Kidney (tissue), 14 donors: ENCODE results near the gene ITGA7. TPM values are rescaled to one million over a fixed set of nuclear protein-coding genes. Genes with fewer than 3 reads are reported as not detected.
A peak's percentile ranks its signal among the peaks of the same experiment; 100 is the strongest.

ENCODE experiments used
- DNase-seq, 5 donors: peaks; one replicate each; pipeline ENCODE4 v3.0.0-alpha.2; 2013 to 2020
- FAIRE-seq: peaks from 2 replicates; lab custom pipeline; 2012; peaks lifted over from hg19 to GRCh38; lab: Jason Lieb, UNC
- H3K27ac ChIP-seq, 2 donors: one replicate each; pipeline ENCODE4 v1.7.0; 2013; ENCODE audit warnings: low read depth in 2 of 2, low read length in 2 of 2, inconsistent platforms in 1 of 2
- H3K27me3 ChIP-seq: one replicate; pipeline ENCODE4 v1.7.1; 2013; ENCODE audit warnings: low read length, inconsistent platforms; ENCODE audit not compliant: control insufficient read depth, insufficient read depth
- H3K36me3 ChIP-seq, 3 donors: one replicate each; pipeline versions ENCODE4 v1.7.0 to v1.7.1; 2013; ENCODE audit warnings: low read length in 3 of 3, control low read depth in 1 of 3, inconsistent platforms in 1 of 3; ENCODE audit not compliant: insufficient read depth in 3 of 3, control insufficient read depth in 2 of 3
- H3K4me1 ChIP-seq, 3 donors: one replicate each; pipeline versions ENCODE4 v1.7.0 to v1.7.1; 2013; ENCODE audit warnings: low read length in 3 of 3, inconsistent platforms in 1 of 3, low read depth in 1 of 3; ENCODE audit not compliant: control insufficient read depth in 2 of 3, insufficient read depth in 2 of 3
- H3K4me3 ChIP-seq, 3 donors: one replicate each; pipeline versions ENCODE4 v1.7.0 to v1.8.1; 2013; ENCODE audit warnings: low read length in 3 of 3, control low read depth in 1 of 3, inconsistent platforms in 1 of 3
- H3K9ac ChIP-seq, 3 donors: one replicate each; pipeline versions ENCODE4 v1.7.0 to v1.7.1; 2013; ENCODE audit warnings: low read length in 3 of 3, control low read depth in 1 of 3, inconsistent platforms in 1 of 3
- H3K9me3 ChIP-seq, 3 donors: one replicate each; pipeline versions ENCODE4 v1.7.0 to v1.7.1; 2013; ENCODE audit warnings: low read length in 3 of 3, control low read depth in 1 of 3, inconsistent platforms in 1 of 3; ENCODE audit not compliant: control insufficient read depth in 2 of 3, insufficient read depth in 1 of 3
- CTCF ChIP-seq: IDR thresholded peaks from 3 replicates; pipeline ENCODE4 v1.5.1; 2012; ENCODE audit warnings: mild to moderate bottlenecking, moderate library complexity, borderline replicate concordance; ENCODE audit not compliant: insufficient read depth; ENCODE audit errors: extremely low read depth
- intact Hi-C: fragments of 100-400 bp; cut with DNase I; formaldehyde crosslinking; loops from one replicate; pipeline ENCODE4 v1.11.1; 2022
- polyA plus RNA-seq: library from polyadenylated mRNA; stranded (reverse); fragments of 350-450 nt; fragmentation: Illumina TruSeq; extraction: RNeasy Lipid Tissue Mini Kit (QIAGEN cat#74804); gene quantifications from one replicate; pipeline ENCODE4 v1.2.3, GENCODE V29; 2014; ENCODE audit warnings: low read depth, low replicate concordance; ENCODE audit not compliant: insufficient read depth
- total RNA-seq: library from RNA; stranded (reverse); fragmentation: NEBNext Ultra II Directional; extraction: Animal tissue kit (Norgen Biotek cat#: 25700); gene quantifications from one replicate; pipeline ENCODE4 v1.2.1, GENCODE V29; 2021
- donor health status: control.
- donor health status: control.
- donor health status: control.
- donor health status: control.
- donor health status: control.
- donor health status: DM: yes; HTN: yes; CAD: no.
- donor health status: Normal renal cell carcinoma (clear cell type).

Gene ITGA7
- total and polyA plus RNA-seq, 2 donors from 2014 or later: 26.2 to 66.3 TPM

DNA sequence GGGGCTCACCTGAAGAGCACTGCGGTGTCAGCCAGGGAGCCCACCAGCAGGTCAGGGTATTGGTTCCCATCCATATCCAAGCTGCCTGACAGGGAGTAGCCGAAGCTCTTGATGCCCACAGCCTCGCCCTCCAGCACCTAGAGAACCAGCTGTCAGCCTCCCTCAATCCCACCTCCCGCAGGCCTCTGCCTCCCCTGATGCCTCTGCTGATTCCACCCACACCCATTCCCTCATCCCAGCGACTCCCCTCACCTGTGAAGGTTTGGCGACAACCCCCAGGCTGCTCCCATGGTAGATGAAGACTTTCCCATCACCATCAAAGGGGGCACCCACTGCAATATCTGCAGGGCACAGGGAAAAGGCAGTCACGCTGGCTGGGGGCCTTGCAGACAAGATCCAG is 10.0 kb downstream of the ITGA7 start:
- no peak overlapping the region for H3K4me3 ChIP-seq
- TF ChIP-seq CTCF: no peak
- FAIRE-seq (no peak), DNase-seq (peak in 1 of 5 donors; percentile 24)
- no peaks in the 10 kb centered on the region for H3K9me3 ChIP-seq
- peaks cover 0 to 1% (median 0%) of the 10 kb centered on the region in 3 donors for H3K4me1 ChIP-seq
- no peaks in the 10 kb centered on the region for H3K36me3 ChIP-seq
- H3K27ac ChIP-seq: no peak overlapping the region
- H3K9ac ChIP-seq: no peak overlapping the region
- intact Hi-C loops: no loop called here
- no peaks in the 10 kb centered on the region for H3K27me3 ChIP-seq

DNA sequence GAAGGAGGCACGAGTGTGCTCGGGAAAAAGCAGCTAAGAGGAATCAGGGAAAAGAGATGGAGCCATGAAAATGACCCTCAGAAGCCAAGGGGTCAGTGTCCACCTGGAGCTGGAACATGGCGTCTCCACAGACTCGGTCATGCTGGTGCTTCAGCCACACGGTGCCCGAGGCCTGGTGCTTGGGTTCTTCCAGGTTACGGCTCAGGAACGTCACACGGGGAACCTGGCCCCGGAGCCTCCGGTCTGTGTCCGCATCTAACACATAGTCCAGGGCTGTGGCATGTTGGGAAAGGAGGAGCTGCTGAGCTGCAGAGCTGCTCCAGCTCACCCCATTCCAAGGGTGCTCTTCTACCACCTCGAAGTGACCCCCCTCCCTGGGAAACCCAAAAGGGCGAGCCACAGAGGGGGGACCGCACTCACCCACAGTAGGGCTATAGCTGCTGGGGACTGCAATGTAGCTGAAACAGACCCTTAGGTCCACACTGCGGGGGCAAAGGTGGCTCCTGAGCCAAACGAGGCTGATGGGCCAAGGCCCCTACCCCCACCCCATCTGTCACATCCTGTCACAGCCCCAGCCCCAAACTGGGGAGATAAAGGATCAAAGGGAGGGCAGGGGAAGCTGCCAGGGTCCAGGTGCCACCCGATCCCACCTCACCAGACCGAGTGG is 10.8 kb downstream of the ITGA7 start:
- no peaks in the 10 kb centered on the region for H3K4me1 ChIP-seq
- no peaks in the 10 kb centered on the region for H3K27me3 ChIP-seq
- H3K9me3 ChIP-seq: no peaks in the 10 kb centered on the region
- peak in 1 of 5 donors; percentile 25 for DNase-seq
- H3K36me3 ChIP-seq: no peaks in the 10 kb centered on the region
- H3K27ac ChIP-seq: no peak overlapping the region
- TF ChIP-seq CTCF: no peak
- intact Hi-C loops: no loop called here
- no peak overlapping the region for H3K4me3 ChIP-seq
- FAIRE-seq: no peak
- no peak overlapping the region for H3K9ac ChIP-seq

DNA sequence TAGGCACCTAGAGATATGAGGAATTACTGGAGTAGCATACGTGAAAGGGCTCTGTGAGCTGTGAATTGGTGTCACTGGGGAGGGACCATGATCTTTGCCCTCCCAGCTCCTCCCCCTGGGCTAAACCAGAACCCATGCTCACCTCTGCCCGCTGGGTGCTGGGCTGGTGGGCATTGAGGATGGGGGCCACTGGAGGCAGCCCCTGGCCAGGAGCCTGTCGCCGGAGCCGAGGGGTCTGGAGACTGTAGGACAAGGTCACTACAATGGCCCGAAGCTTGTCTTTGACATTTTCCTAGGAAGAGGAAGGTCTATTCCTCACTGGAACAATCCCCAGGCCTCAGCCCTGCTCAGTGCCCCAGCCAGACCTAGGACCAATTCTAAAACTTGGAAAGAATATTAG is 11.6 kb downstream of the ITGA7 start:
- no peak overlapping the region for H3K4me3 ChIP-seq
- FAIRE-seq (no peak), DNase-seq (peak in 1 of 5 donors; percentile 9)
- no peak for TF ChIP-seq CTCF
- no peaks in the 10 kb centered on the region for H3K9me3 ChIP-seq
- no peaks in the 10 kb centered on the region for H3K4me1 ChIP-seq
- intact Hi-C loops: no loop called here
- no peak overlapping the region for H3K9ac ChIP-seq
- no peak overlapping the region for H3K27ac ChIP-seq
- H3K27me3 ChIP-seq: no peaks in the 10 kb centered on the region
- H3K36me3 ChIP-seq: no peaks in the 10 kb centered on the region
